ENCODE results near the gene FOXL2.

Gene FOXL2

DNA sequence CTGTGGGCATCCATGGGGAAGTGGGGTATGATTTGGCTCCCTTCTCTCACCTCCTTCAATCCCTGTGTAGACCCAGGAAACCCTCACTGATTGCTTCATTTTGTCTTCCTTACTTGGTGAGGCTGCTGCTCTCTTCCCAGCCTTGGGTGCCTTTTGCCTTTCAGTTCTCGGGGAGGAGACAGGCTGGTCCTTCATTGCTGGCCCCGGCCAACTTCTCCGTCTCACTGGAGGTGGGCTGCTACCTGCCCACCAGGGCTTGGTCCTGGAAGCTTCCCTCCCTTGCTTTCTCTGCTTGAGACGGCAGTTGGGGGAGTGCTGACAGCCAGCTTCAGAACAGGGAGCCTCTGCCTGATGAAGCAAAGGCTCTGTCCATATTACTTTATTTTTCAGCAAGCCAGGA is 4.7 kb downstream of the FOXL2 start:
- no peak for TF ChIP-seq SNAI2 (CRISPR knock-in tag; IDR thresholded peaks at IDR 0.05)
- no peak for TF ChIP-seq TCF4 (CRISPR knock-in tag; IDR thresholded peaks at IDR 0.05; ENCODE audit: borderline replicate concordance)
- no peak for TF ChIP-seq ZFP30 (CRISPR knock-in tag; IDR thresholded peaks at IDR 0.05)
- no peak for TF ChIP-seq PATZ1 (CRISPR knock-in tag; IDR thresholded peaks at IDR 0.05; ENCODE audit: borderline replicate concordance)
- no peak for TF ChIP-seq TSHZ2 (CRISPR knock-in tag; IDR thresholded peaks at IDR 0.05)
- no peak for TF ChIP-seq ISL1 (CRISPR knock-in tag; IDR thresholded peaks at IDR 0.05)
- TF ChIP-seq, protein P1, sequence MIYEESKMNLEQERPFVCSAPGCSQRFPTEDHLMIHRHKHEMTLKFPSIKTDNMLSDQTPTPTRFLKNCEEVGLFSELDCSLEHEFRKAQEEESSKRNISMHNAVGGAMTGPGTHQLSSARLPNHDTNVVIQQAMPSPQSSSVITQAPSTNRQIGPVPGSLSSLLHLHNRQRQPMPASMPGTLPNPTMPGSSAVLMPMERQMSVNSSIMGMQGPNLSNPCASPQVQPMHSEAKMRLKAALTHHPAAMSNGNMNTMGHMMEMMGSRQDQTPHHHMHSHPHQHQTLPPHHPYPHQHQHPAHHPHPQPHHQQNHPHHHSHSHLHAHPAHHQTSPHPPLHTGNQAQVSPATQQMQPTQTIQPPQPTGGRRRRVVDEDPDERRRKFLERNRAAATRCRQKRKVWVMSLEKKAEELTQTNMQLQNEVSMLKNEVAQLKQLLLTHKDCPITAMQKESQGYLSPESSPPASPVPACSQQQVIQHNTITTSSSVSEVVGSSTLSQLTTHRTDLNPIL (CRISPR knock-in tag; IDR thresholded peaks at IDR 0.05; ENCODE audit: low read depth), result no peak
- TF ChIP-seq ZNF565 (CRISPR knock-in tag; conservative IDR thresholded peaks at IDR 0.05; ENCODE audit: low read depth), result no peak
- TF ChIP-seq ARNTL (CRISPR knock-in tag; IDR thresholded peaks at IDR 0.05; ENCODE audit: borderline replicate concordance, low read depth), result no peak
- no peak for TF ChIP-seq POU6F1 (CRISPR knock-in tag; IDR thresholded peaks at IDR 0.05; ENCODE audit: borderline replicate concordance, low read depth)
- no peak for TF ChIP-seq RARB (CRISPR knock-in tag; IDR thresholded peaks at IDR 0.05)
- no peak for TF ChIP-seq ZNF70 (CRISPR knock-in tag; IDR thresholded peaks at IDR 0.05)
- TF ChIP-seq TOX (CRISPR knock-in tag; IDR thresholded peaks at IDR 0.05; ENCODE audit: borderline replicate concordance), result no peak
- TF ChIP-seq ESRRG (CRISPR knock-in tag; IDR thresholded peaks at IDR 0.05), result no peak
- no peak for TF ChIP-seq CSRNP3 (CRISPR knock-in tag; IDR thresholded peaks at IDR 0.05)
- TF ChIP-seq BACH2 (CRISPR knock-in tag; IDR thresholded peaks at IDR 0.05; ENCODE audit: borderline replicate concordance), result no peak
- ATAC-seq, result no peak

DNA sequence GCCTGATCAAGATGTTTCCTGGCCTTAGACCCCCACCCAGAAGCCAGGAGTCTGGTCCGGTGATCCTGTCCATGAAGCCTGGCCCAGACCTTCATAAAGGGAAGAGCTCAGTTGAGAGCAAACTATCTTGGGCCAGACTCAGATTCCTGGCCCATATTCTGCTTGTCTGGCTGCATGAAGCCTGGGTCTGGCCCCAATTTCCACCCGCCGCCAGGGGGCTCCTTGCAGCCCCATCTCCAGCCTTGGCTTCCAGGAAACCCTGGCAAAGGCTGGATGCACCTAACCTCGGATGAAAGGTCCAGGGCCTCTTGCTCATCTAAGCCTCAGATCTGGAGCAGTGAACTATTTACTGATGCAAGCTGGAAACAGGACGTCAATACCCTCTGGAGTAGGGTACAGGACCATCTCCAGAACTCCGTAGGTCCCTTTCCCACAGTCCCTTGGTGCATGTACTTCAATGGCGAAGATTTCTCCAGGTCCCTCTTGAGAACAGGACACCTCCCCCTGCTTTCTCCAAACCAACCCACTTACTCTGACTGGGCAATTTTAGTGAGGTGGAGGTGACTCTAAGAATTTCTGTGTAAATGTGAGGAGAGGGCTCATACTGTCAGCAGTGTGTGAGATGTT is 5.6 kb downstream of the FOXL2 start:
- ATAC-seq, result peak; percentile 48
- TF ChIP-seq PATZ1 (CRISPR knock-in tag; IDR thresholded peaks at IDR 0.05; ENCODE audit: borderline replicate concordance) (no peak), ZC3H10 (CRISPR knock-in tag; IDR thresholded peaks at IDR 0.05) (no peak), TCF4 (CRISPR knock-in tag; IDR thresholded peaks at IDR 0.05; ENCODE audit: borderline replicate concordance) (no peak), GLIS3 (CRISPR knock-in tag; IDR thresholded peaks at IDR 0.05) (no peak), OSR1 (CRISPR knock-in tag; IDR thresholded peaks at IDR 0.05) (no peak), CSDC2 (CRISPR knock-in tag; IDR thresholded peaks at IDR 0.05) (no peak), CSRNP3 (CRISPR knock-in tag; IDR thresholded peaks at IDR 0.05) (no peak), PPARA (CRISPR knock-in tag; IDR thresholded peaks at IDR 0.05; ENCODE audit: borderline replicate concordance) (no peak), ARNTL (CRISPR knock-in tag; IDR thresholded peaks at IDR 0.05; ENCODE audit: borderline replicate concordance, low read depth) (no peak), POU6F1 (CRISPR knock-in tag; IDR thresholded peaks at IDR 0.05; ENCODE audit: borderline replicate concordance, low read depth) (no peak), TSHZ2 (CRISPR knock-in tag; IDR thresholded peaks at IDR 0.05) (no peak), ZNF565 (CRISPR knock-in tag; conservative IDR thresholded peaks at IDR 0.05; ENCODE audit: low read depth) (no peak)
